Head of caudate nucleus (tissue), 42 donors: ENCODE results near the gene ELOF1.

ENCODE experiments used
- DNase-seq, 42 donors: peaks; one replicate each; pipeline versions ENCODE4 v3.0.0 to v3.0.0-alpha.2; 2020 to 2021; ENCODE audit warnings: mixed read lengths in 7 of 42
- intact Hi-C: fragments of 100-400 bp; cut with DNase I; formaldehyde crosslinking; loops from one replicate; pipeline ENCODE4 v1.15.0; 2022

Gene ELOF1

GRCh38 chr19:11504502-11505031 is 54.5 kb downstream of the ELOF1 start:
- intact Hi-C loops = loop anchor here (5.0 kb wide), 1 partner anchor 53 kb away; the partner anchor contains the start of gene ELOF1
- no peak for DNase-seq
